GM12874 (cell line): ENCODE results near the gene OR2T34.
A peak's percentile ranks its signal among the peaks of the same experiment; 100 is the strongest.
"Not testable (repeated sequence)": the region's sequence is repeated elsewhere in the genome, so short reads cannot be mapped to it uniquely, and the experiment has no call there.

Source experiments
- CTCF ChIP-seq: IDR thresholded peaks from 2 replicates; pipeline ENCODE4 v1.5.1; 2011; ENCODE audit warnings: low read depth, mild to moderate bottlenecking, control low read depth, low read length, moderate library complexity; ENCODE audit not compliant: insufficient read depth

Gene OR2T34

GRCh38 chr1:248574657-248575056 lies at the start of gene OR2T34:
TSS of gene OR2T34 (minus strand) at chr1:248574757. CDS start at chr1:248574757, 0 bp downstream.
- TF ChIP-seq CTCF, result not testable (repeated sequence)

GRCh38 chr1:248622570-248623001 lies 48.0 kb upstream of the OR2T34 start:
- TF ChIP-seq CTCF, result peak; percentile 30; the same call in 1 of the 2 replicates

- TF ChIP-seq CTCF, result no peak
Measured at GRCh38 chr1:248621770-248622169, 47.2 kb upstream of the OR2T34 start.

DNA sequence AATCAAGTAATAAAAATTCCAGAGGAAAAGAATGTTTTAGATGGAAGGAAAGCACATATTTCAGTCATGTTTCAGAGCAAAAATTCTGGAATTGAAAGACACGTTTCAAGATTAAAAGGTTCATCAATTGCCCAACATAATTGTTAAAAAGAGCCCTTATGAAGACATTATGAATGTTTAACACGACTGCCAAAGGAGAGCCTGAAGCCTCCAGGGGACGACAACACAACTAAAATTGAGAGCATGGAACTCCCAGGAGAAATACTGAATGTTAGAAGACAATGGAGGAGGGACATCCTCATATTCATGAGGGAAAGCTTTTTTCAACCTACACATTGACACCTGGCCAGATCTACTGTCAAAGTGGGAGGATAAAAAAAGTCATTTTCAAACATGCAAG lies 44.3 kb upstream of the OR2T34 start:
- TF ChIP-seq CTCF, result peak; percentile 52; the same call in 1 of the 2 replicates

DNA sequence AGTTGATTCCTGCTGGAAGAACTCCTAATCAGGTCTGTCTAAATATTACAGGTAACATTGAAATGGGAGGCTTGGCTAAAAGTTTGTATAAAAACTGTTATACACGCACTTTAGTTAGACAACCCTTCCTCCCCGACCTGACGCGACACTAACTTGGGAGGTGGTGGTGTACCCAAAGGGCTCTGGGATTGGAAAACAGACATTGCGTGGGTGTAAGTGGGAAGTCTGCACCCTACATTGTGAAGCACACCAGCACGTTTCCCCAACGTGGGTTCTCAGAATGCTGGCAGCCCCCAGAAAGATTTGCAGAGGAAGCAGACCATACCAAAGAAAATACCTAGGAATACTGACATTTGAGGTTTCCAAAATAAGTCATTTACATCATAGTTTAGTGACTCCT lies 43.6 kb upstream of the OR2T34 start:
- TF ChIP-seq CTCF, result no peak

GRCh38 chr1:248613742-248614141 lies 39.2 kb upstream of the OR2T34 start:
- no peak for TF ChIP-seq CTCF

DNA sequence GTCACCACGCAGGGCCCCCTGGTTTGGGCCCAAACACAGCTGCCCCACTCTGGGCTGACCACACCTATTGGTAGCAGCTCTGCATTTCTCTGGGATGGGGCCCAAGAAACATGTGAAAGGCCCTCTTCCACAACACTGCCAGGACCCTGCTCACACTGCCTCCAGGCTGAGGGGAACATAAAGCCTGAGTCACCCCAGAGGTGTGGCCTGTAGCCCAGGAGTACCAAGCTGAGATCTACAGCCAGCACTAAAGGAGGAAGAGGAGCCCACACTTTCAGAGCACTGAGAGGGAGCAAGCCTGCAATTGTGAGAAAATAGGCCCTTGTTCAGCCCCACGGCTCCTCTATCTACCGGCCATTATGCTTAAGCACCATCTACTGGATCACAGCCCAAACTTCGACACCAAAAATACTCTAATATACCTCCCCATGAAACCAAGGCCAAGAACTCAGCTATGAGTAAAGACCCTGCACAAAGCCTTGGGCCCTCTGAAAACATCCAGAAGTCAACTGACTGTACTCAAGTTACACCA lies 37.4 kb upstream of the OR2T34 start:
- no peak for TF ChIP-seq CTCF

- no peak for TF ChIP-seq CTCF
Measured at GRCh38 chr1:248610301-248610700, 35.7 kb upstream of the OR2T34 start.
